ENCODE measurements around the gene ZFP69B.
A peak's percentile ranks its signal among the peaks of the same experiment; 100 is the strongest.

The ZFP69B gene

DNA sequence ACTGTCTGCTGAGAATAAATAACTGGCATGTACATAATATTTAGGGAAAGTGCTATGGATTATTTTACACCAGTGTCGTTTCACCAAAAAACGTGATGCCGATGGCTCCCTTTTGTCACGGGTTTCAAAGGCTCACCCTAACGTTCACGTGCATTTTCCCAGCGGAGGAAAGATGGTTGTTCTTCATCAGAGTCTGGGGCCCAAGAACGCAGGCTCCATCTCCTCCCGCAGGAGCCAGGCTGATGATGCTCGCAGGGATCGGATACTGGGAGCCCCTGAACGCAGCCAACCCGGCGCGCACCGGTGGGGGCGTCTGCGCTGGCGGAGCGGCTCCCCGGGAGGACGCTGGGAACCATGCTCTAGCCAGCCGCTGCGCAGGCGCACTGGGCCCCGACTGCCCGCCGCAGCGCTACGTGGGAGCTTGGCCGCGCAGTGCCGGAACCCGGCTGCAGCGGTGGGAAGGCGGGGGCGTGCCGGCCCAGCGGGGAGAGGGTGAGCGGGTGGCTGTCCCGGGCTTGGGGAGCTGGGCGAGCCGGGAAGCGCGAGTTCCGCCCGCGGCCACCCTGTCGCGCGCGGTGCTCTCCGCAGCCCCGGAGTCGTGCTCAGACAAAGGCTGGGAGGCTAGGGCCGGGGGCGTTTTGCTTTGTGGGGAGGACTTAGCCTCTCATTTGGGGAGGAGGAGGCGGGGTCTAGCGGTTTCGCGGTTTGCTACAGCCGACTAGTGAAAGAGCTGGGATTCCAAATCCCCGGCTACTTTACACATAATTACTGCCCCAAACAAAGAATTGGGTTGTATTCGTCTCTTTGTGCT is at the start of gene ZFP69B:
ZFP69B (plus strand) TSS at position 793 of the 811 bp plus-strand sequence. CDS start 486 bp downstream, outside the sequence.
- peak; percentile 89 for TF ChIP-seq PATZ1 (CRISPR knock-in tag; IDR thresholded peaks at IDR 0.05; ENCODE audit: borderline replicate concordance)
- no peak for TF ChIP-seq PPARA (CRISPR knock-in tag; IDR thresholded peaks at IDR 0.05; ENCODE audit: borderline replicate concordance)
- peak; percentile 27; the same call in 1 of the 2 replicates for TF ChIP-seq ARNTL (CRISPR knock-in tag; IDR thresholded peaks at IDR 0.05; ENCODE audit: borderline replicate concordance, low read depth)
- peak; percentile 96 for ATAC-seq

DNA sequence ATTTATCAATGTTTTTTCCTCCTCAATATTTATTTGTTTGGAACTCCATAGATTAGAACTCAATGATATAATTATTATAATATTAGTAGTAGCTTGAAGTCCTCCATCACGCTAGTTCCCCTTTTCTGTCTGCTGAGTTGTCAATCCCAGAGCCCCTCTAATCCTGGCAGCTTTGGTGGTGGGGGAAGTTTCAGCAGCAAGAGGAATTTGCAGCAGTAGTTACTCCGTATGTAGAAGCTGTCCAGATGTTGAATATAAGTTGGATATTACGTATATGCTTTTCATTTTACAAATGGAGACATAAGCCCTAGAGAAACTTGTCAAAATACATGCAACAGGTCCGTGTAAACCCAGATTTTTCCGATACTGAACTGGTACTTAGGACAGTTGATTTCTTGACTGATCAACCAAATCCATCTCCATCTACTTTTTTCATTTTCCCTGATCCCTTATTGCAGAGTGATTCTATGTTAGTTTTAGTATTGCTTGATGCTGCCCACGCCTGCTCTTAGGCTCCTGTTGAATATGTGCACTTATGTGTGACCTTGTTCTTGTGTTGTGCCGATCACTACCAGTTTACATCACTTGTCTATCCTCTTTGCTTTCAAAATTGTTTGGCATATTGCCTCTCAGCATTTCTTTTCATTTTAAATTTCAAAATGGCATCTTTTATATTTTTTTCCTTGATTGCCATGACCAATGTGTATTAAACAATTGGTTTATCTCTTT is 48.6 kb upstream of the ZFP69B start:
- ATAC-seq: no peak
- TF ChIP-seq, protein P1, sequence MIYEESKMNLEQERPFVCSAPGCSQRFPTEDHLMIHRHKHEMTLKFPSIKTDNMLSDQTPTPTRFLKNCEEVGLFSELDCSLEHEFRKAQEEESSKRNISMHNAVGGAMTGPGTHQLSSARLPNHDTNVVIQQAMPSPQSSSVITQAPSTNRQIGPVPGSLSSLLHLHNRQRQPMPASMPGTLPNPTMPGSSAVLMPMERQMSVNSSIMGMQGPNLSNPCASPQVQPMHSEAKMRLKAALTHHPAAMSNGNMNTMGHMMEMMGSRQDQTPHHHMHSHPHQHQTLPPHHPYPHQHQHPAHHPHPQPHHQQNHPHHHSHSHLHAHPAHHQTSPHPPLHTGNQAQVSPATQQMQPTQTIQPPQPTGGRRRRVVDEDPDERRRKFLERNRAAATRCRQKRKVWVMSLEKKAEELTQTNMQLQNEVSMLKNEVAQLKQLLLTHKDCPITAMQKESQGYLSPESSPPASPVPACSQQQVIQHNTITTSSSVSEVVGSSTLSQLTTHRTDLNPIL (CRISPR knock-in tag; IDR thresholded peaks at IDR 0.05; ENCODE audit: low read depth): no peak
- TF ChIP-seq SNAI2 (CRISPR knock-in tag; IDR thresholded peaks at IDR 0.05) (no peak), TCF4 (CRISPR knock-in tag; IDR thresholded peaks at IDR 0.05; ENCODE audit: borderline replicate concordance) (no peak), ZNF8 (CRISPR knock-in tag; IDR thresholded peaks at IDR 0.05) (no peak)

DNA sequence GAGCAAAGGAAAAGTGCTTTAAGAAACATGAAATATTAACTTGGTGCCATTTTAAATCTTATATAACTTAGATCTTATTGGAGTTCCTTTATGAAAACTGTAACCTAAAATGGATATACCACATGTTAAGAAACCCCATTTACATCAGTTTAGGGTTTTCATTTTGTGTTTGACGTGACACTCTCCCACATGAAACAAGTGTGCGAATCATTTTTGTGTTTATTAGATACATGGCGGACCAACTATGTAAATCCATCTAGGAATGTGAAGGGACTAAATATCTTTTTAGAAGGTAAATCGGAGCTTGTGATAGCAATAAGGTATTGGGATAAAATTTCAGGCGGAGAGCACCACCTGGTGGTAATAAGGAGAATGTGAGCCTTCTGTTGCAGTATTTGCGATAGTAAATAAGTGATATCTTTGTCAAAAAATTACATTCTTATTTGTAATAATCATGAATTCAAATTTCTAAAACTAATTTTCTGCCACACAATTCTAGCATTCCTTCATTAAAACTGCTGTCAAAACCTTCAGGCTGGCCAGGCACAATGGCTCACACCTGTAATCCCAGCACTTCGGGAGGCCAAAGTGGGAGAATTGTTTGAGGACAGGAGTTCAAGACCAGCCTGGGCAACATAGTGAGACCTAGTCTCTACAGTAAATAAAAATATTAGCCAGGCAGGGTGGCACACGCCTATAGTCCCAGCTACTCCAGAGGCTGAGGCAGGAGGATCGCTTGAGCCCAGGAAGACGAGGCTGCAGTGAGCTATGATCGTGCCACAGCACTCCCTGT is 45.4 kb upstream of the ZFP69B start:
- no peak for TF ChIP-seq ZFP30 (CRISPR knock-in tag; IDR thresholded peaks at IDR 0.05)
- TF ChIP-seq ZNF565 (CRISPR knock-in tag; conservative IDR thresholded peaks at IDR 0.05; ENCODE audit: low read depth): no peak
- TF ChIP-seq ARNTL (CRISPR knock-in tag; IDR thresholded peaks at IDR 0.05; ENCODE audit: borderline replicate concordance, low read depth): no peak
- TF ChIP-seq ZC3H10 (CRISPR knock-in tag; IDR thresholded peaks at IDR 0.05): no peak
- no peak for TF ChIP-seq ISL1 (CRISPR knock-in tag; IDR thresholded peaks at IDR 0.05)
- no peak for TF ChIP-seq PATZ1 (CRISPR knock-in tag; IDR thresholded peaks at IDR 0.05; ENCODE audit: borderline replicate concordance)
- TF ChIP-seq ZNF70 (CRISPR knock-in tag; IDR thresholded peaks at IDR 0.05): no peak
- no peak for TF ChIP-seq TCF4 (CRISPR knock-in tag; IDR thresholded peaks at IDR 0.05; ENCODE audit: borderline replicate concordance)
- TF ChIP-seq TOX (CRISPR knock-in tag; IDR thresholded peaks at IDR 0.05; ENCODE audit: borderline replicate concordance): no peak
- peak; percentile 83 for ATAC-seq

- no peak for ATAC-seq
- no peak for TF ChIP-seq CSRNP3 (CRISPR knock-in tag; IDR thresholded peaks at IDR 0.05)
- TF ChIP-seq ARNTL (CRISPR knock-in tag; IDR thresholded peaks at IDR 0.05; ENCODE audit: borderline replicate concordance, low read depth): no peak
- no peak for TF ChIP-seq PPARA (CRISPR knock-in tag; IDR thresholded peaks at IDR 0.05; ENCODE audit: borderline replicate concordance)
- TF ChIP-seq TSHZ2 (CRISPR knock-in tag; IDR thresholded peaks at IDR 0.05): no peak
- no peak for TF ChIP-seq OSR1 (CRISPR knock-in tag; IDR thresholded peaks at IDR 0.05)
- no peak for TF ChIP-seq ESRRG (CRISPR knock-in tag; IDR thresholded peaks at IDR 0.05)
- TF ChIP-seq, protein P2, sequence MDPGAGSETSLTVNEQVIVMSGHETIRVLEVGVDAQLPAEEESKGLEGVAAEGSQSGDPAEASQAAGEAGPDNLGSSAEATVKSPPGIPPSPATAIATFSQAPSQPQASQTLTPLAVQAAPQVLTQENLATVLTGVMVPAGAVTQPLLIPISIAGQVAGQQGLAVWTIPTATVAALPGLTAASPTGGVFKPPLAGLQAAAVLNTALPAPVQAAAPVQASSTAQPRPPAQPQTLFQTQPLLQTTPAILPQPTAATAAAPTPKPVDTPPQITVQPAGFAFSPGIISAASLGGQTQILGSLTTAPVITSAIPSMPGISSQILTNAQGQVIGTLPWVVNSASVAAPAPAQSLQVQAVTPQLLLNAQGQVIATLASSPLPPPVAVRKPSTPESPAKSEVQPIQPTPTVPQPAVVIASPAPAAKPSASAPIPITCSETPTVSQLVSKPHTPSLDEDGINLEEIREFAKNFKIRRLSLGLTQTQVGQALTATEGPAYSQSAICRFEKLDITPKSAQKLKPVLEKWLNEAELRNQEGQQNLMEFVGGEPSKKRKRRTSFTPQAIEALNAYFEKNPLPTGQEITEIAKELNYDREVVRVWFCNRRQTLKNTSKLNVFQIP (CRISPR knock-in tag; IDR thresholded peaks at IDR 0.05; ENCODE audit: borderline replicate concordance, low read depth): no peak
- no peak for TF ChIP-seq ZNF70 (CRISPR knock-in tag; IDR thresholded peaks at IDR 0.05)
- no peak for TF ChIP-seq CSDC2 (CRISPR knock-in tag; IDR thresholded peaks at IDR 0.05)
- TF ChIP-seq, protein P1 (CRISPR knock-in tag; IDR thresholded peaks at IDR 0.05; ENCODE audit: low read depth): no peak
Measured at GRCh38 chr1:40405812-40406211, 44.5 kb upstream of the ZFP69B start.
